Smooth muscle cell (in vitro differentiated cells): ENCODE data around the gene RNF175. TPM values are rescaled to one million over a fixed set of nuclear protein-coding genes. Genes with fewer than 3 reads are reported as not detected.

Experiments
- DNase-seq: peaks from one replicate; lab custom pipeline; 2025; ENCODE audit not compliant: unreplicated experiment; lab: John Stamatoyannopoulos, UW
- H2AFZ ChIP-seq: fragments of 200-600 bp; sonication (generic); 2 replicates; pipeline ENCODE4 v1.6.0; 2016; ENCODE audit warnings: antibody characterized with exemption, low read depth, mild to moderate bottlenecking
- H3F3A ChIP-seq: fragments of 200-600 bp; sonication (generic); 2 replicates; pipeline ENCODE4 v1.6.0; 2017; ENCODE audit warnings: antibody characterized with exemption, low read depth
- H3K27ac ChIP-seq: fragments of 200-600 bp; sonication (generic); 2 replicates; pipeline ENCODE4 v1.5.1; 2016; ENCODE audit warnings: low read depth, mild to moderate bottlenecking
- H3K27me3 ChIP-seq: fragments of 200-600 bp; sonication (generic); 2 replicates; pipeline ENCODE4 v1.6.1; 2016; ENCODE audit warnings: low read depth, mild to moderate bottlenecking
- H3K36me3 ChIP-seq: fragments of 200-600 bp; sonication (generic); 2 replicates; pipeline ENCODE4 v1.5.1; 2016; ENCODE audit warnings: low read depth
- H3K4me1 ChIP-seq: fragments of 200-600 bp; sonication (generic); 2 replicates; pipeline ENCODE4 v1.5.1; 2016; ENCODE audit warnings: low read depth
- H3K4me2 ChIP-seq: fragments of 200-600 bp; sonication (generic); 2 replicates; pipeline ENCODE4 v1.6.0; 2016; ENCODE audit warnings: mild to moderate bottlenecking
- H3K4me3 ChIP-seq: fragments of 200-600 bp; sonication (generic); 2 replicates; pipeline ENCODE4 v1.5.1; 2016; ENCODE audit warnings: mild to moderate bottlenecking
- H3K79me2 ChIP-seq: fragments of 200-600 bp; sonication (generic); 2 replicates; pipeline ENCODE4 v1.6.0; 2016; ENCODE audit warnings: low read depth, mild to moderate bottlenecking
- H3K9ac ChIP-seq: fragments of 200-600 bp; sonication (generic); 2 replicates; pipeline ENCODE4 v1.6.0; 2016; ENCODE audit warnings: low read depth
- H3K9me3 ChIP-seq: fragments of 200-600 bp; sonication (generic); replicated peaks from 2 replicates; pipeline ENCODE4 v1.5.1; 2016; ENCODE audit warnings: low read depth
- H4K20me1 ChIP-seq: fragments of 200-600 bp; sonication (generic); 2 replicates; pipeline ENCODE4 v1.6.0; 2016; ENCODE audit warnings: low read depth
- WGBS: methylation state at CpG from one replicate; pipeline ENCODE4 v1.1.7; 2016; ENCODE audit warnings: low lambda C conversion rate; 5-methylcytosine and 5-hydroxymethylcytosine counted together
- polyA plus RNA-seq: library from polyadenylated mRNA; unstranded; fragments of >200 nt; fragmentation: Nextera tagmentation; extraction: Ambion mirVana; gene quantifications from 2 replicates; pipeline ENCODE4 v1.2.1, GENCODE V29; 2016
- total RNA-seq: library from RNA; depleted of rRNA; stranded (reverse); fragments of >200 nt; gene quantifications from 2 replicates; pipeline ENCODE4 v1.2.3, GENCODE V29; 2014
- TF ChIP-seq, protein P1 (sequence below): fragments of 200-600 bp; sonication (generic); IDR thresholded peaks from 2 replicates; pipeline ENCODE4 v1.5.1; 2017; ENCODE audit warnings: borderline replicate concordance, mild to moderate bottlenecking, antibody characterized with exemption; ENCODE audit not compliant: insufficient read depth, poor library complexity, severe bottlenecking

The RNF175 gene
- total and polyA plus RNA-seq, 2 experiments from 2014 or later: 0.27 to 0.87 TPM

DNA sequence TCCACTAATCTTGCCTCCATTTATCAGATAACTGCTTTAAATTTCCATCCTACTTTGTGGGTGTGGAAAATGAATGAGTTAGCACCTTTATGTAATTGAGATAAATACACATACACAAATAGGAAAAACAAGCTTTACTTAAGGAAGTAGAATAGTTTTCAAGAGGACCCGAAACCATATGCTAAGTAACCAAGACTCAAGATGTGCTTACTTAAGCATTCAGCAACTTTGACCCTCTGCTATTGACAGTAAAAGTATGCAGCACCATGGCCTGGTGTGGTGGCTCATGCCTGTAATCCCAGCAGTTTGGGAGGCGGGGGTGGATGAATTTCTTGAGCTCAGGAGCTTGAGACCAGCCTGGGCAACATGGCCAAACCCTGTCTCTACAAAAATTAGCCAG lies 29.9 kb downstream of the RNF175 start:
- Histone ChIP-seq H3K4me2 (no peak overlapping the region), H3K9ac (no peak overlapping the region), H3K36me3 (no peaks in the 10 kb centered on the region), H3K79me2 (no peaks in the 10 kb centered on the region), H3K27ac (no peak overlapping the region), H4K20me1 (no peaks in the 10 kb centered on the region), H2AFZ (no peak overlapping the region), H3K4me3 (no peak overlapping the region), H3F3A (no peaks in the 10 kb centered on the region), H3K27me3 (no peaks in the 10 kb centered on the region), H3K9me3 (no peaks in the 10 kb centered on the region), H3K4me1 (no peaks in the 10 kb centered on the region)
- TF ChIP-seq, protein P1, sequence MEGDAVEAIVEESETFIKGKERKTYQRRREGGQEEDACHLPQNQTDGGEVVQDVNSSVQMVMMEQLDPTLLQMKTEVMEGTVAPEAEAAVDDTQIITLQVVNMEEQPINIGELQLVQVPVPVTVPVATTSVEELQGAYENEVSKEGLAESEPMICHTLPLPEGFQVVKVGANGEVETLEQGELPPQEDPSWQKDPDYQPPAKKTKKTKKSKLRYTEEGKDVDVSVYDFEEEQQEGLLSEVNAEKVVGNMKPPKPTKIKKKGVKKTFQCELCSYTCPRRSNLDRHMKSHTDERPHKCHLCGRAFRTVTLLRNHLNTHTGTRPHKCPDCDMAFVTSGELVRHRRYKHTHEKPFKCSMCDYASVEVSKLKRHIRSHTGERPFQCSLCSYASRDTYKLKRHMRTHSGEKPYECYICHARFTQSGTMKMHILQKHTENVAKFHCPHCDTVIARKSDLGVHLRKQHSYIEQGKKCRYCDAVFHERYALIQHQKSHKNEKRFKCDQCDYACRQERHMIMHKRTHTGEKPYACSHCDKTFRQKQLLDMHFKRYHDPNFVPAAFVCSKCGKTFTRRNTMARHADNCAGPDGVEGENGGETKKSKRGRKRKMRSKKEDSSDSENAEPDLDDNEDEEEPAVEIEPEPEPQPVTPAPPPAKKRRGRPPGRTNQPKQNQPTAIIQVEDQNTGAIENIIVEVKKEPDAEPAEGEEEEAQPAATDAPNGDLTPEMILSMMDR: no peak
- 86% methylated on average over 2 of the region's 2 CpGs for WGBS
- no peak for DNase-seq

DNA sequence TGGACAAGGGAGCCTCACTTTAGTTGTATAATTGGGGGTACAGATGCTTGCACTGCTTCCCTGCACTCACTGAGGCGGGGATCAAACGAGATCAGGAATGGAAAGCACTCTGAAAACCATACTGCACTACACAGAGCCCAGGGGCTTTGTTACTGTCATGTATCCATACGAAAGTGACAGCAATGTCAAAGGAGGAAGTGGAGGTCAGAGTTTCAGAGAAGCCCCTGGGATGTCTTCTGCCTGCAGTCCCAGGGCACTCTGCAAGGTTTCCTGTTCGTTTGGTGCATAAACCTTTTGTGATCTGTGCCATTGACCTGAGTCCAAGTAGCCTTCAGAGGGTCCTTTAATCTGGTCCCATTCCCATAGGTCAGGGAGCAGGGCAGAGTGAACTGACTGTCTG lies 31.2 kb downstream of the RNF175 start:
- Histone ChIP-seq H3K27ac (no peak overlapping the region), H2AFZ (no peak overlapping the region), H4K20me1 (no peaks in the 10 kb centered on the region), H3K9me3 (no peaks in the 10 kb centered on the region), H3K4me1 (no peaks in the 10 kb centered on the region), H3K9ac (no peak overlapping the region), H3K79me2 (no peaks in the 10 kb centered on the region), H3K27me3 (no peaks in the 10 kb centered on the region), H3K36me3 (no peaks in the 10 kb centered on the region), H3K4me3 (no peak overlapping the region), H3F3A (no peaks in the 10 kb centered on the region), H3K4me2 (no peak overlapping the region)
- TF ChIP-seq, protein P1: no peak
- 92% methylated on average over 4 of the region's 4 CpGs for WGBS
- no peak for DNase-seq

DNA sequence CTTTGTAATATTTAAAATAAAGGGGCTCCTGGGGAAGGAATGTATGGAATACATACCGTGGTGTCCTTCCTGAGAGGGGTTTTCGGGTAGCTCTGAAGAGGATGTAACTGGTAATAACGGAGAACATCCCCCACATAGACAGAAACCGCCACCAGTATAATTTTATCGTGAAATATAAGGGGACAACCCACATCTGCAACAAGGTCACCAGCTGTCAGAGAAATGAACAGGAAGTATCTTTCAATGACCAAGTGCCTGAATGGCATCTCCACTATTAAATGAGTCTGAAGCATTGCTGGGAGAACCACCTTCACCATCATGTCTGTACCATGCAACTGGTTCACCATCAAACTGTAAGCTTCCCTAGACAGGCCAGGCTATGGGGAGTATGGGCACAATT lies 31.7 kb downstream of the RNF175 start:
- H3K4me1 ChIP-seq: no peaks in the 10 kb centered on the region
- H3K4me3 ChIP-seq: no peak overlapping the region
- H3K9ac ChIP-seq: no peak overlapping the region
- H3K27ac ChIP-seq: no peak overlapping the region
- H3K36me3 ChIP-seq: no peaks in the 10 kb centered on the region
- H3K9me3 ChIP-seq: no peaks in the 10 kb centered on the region
- H3K4me2 ChIP-seq: no peak overlapping the region
- H3K27me3 ChIP-seq: no peaks in the 10 kb centered on the region
- no peak for DNase-seq
- no peaks in the 10 kb centered on the region for H3F3A ChIP-seq
- H4K20me1 ChIP-seq: no peaks in the 10 kb centered on the region
- 93% methylated on average over 5 of the region's 5 CpGs for WGBS
- no peak overlapping the region for H2AFZ ChIP-seq
- no peaks in the 10 kb centered on the region for H3K79me2 ChIP-seq
- TF ChIP-seq, protein P1: no peak

DNA sequence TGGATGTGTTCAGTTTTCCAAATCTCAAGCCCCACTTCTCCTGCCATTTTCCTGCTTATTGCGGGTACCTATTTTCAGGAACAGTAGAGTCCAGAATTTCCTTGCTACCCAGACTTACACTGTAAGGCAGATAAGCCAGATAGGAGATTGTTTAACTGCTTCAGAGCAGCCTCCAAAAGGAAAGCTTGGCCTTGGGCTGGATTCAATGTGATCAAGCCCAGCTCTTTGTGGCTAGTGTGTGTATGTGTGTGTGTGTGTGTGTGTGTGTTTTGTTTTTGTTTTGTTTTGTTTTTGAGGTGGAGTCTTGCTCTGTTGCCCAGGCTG lies 34.0 kb downstream of the RNF175 start:
- no peaks in the 10 kb centered on the region for H3K4me1 ChIP-seq
- H3K36me3 ChIP-seq: no peaks in the 10 kb centered on the region
- no peaks in the 10 kb centered on the region for H3K9me3 ChIP-seq
- TF ChIP-seq, protein P1: no peak
- H3K27ac ChIP-seq: no peak overlapping the region
- no peak for DNase-seq
- no peaks in the 10 kb centered on the region for H3K27me3 ChIP-seq
- no peaks in the 10 kb centered on the region for H3F3A ChIP-seq
- H4K20me1 ChIP-seq: no peaks in the 10 kb centered on the region
- no peak overlapping the region for H2AFZ ChIP-seq
- no peak overlapping the region for H3K4me2 ChIP-seq
- WGBS: 100% methylated on average over 1 of the region's 1 CpG
- H3K4me3 ChIP-seq: no peak overlapping the region
- no peak overlapping the region for H3K9ac ChIP-seq
- H3K79me2 ChIP-seq: no peaks in the 10 kb centered on the region
